DMS 273 treated with DMSO at 0.1 percent for 48 hours (cell line): ENCODE results near the gene KRTAP10-11.
"Not testable (repeated sequence)": the region's sequence is repeated elsewhere in the genome, so short reads cannot be mapped to it uniquely, and the experiment has no call there.

ENCODE experiments used
- DNase-seq: peaks from one replicate; lab custom pipeline; 2025; lab: John Stamatoyannopoulos, UW

KRTAP10-11 gene

GRCh38 chr21:44639331-44639655, 6.9 kb upstream of the KRTAP10-11 start:
- DNase-seq = no peak

DNA sequence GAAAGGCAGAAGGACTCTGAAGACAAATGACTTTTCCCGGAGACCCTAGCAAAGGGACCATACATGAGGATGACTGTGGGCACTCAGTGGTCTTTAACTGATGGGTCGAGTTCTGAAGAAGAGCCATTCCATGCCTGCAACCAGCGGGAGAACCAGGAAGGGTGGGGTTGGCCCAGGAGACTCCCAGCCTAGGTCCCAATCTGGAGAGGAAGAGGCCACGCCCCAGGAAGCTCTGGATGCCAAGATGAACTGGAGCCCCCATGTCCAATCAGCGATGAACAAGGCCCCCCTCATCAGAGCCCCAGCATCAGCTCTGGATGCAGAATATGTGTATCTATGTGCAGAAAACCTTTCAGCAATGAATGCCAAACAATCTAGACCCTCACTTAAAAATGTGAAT, 5.5 kb upstream of the KRTAP10-11 start:
- no peak for DNase-seq

- no peak for DNase-seq
Measured at GRCh38 chr21:44643741-44644310, 2.4 kb upstream of the KRTAP10-11 start.

GRCh38 chr21:44644878-44645277, 1.3 kb upstream of the KRTAP10-11 start:
- no peak for DNase-seq

GRCh38 chr21:44647222-44647552, 973 bp downstream of the KRTAP10-11 start:
- DNase-seq = no peak

DNA sequence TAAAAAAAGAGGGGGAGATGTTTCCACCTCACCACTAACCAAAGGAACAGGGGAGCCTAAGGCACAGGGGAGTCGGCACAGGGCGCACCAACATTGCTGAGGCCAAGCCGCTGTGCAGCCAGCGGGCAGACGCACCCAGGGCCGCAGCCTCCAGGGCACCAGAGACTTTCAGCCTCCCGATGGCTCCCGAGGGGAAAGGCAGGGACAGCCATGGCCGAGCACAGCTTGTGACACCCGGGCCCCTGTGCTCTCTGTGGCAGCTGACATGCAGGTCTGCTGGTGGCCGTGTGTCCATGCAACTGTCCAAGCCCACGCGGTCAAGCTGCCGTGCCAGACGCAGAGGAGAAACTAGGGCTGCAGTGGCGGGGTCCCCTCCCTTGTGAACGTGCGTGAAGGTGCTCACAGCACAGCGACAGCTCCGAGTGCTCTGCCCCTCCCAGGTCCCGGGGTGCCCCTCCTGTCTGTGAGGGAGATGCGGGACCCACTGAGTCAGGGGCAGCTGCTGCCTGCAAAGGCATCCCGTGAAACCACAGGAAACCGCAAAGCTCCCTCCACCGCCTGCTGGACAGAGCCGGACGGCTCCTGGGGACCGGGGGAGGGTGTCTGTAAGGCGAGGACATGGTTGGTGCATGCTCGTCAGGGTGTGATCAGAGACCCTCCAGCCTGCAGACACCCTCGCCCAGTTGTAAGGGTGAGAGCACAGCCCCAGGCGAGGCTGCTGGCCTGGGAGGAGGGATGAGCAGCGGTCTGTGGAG, 2.5 kb downstream of the KRTAP10-11 start:
- no peak for DNase-seq

GRCh38 chr21:44649521-44650100, 3.4 kb downstream of the KRTAP10-11 start:
- no peak for DNase-seq

- no peak for DNase-seq
Measured at GRCh38 chr21:44650265-44650972, 4.2 kb downstream of the KRTAP10-11 start.

GRCh38 chr21:44650973-44651675, 4.9 kb downstream of the KRTAP10-11 start:
- DNase-seq = no peak

GRCh38 chr21:44653123-44653522, 6.9 kb downstream of the KRTAP10-11 start:
- DNase-seq = no peak

DNA sequence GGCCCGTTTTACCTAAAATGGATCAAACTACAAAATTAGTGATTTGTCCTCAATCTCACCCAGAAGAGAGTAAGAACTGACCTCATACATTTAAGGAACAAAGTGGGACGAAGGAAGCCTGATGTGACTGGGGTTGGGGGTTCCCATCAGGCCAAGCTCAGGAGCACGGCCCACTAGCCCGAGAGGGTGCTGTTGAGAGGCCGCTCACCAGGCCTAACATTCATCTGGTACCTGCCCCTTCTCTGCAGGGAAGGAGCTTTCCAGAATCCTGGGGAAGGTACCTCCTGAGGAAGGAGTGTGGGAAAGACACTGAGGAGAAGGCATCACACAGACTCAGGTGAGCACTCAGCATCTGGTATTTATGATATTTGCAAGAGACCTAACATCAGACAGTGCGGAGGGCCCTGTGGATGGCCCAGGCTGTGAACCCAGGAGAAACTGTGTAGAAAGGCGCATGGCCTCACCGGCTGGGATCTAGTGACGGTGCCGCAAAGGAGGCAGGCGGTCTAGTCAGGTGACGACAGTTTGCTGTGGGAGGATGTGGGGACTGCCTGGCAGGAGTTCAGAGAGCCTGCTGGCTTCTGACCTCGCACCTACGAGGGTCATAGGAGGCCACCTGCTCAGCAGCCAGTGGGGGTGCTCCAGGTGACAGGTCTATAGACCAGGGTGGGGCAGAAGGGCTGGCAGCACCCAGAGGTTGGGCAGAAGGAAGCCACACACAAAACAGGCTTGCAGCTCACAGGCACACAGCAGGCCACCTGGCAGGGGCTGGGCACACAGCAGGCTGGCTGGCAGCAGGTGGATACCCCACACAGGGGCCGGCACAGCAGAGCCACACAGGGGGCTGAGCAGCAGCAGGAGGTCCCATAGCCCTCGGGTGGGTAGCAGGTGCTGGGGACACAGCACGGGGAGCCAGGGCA, 7.7 kb downstream of the KRTAP10-11 start:
- DNase-seq = no peak

GRCh38 chr21:44654576-44655175, 8.5 kb downstream of the KRTAP10-11 start, which contains the start of gene KRTAP12-4:
Gene KRTAP12-4 (minus strand): TSS chr21:44654659. CDS start chr21:44654614, 45 bp downstream.
- DNase-seq = no peak

GRCh38 chr21:44656868-44657267, 10.7 kb downstream of the KRTAP10-11 start:
- no peak for DNase-seq

GRCh38 chr21:44657635-44658540, 11.7 kb downstream of the KRTAP10-11 start, which contains the start of gene KRTAP12-3:
Gene KRTAP12-3 (plus strand): TSS chr21:44657932. CDS start chr21:44657980, 48 bp downstream.
- no peak for DNase-seq

GRCh38 chr21:44658541-44658910, 12.3 kb downstream of the KRTAP10-11 start:
- no peak for DNase-seq

DNA sequence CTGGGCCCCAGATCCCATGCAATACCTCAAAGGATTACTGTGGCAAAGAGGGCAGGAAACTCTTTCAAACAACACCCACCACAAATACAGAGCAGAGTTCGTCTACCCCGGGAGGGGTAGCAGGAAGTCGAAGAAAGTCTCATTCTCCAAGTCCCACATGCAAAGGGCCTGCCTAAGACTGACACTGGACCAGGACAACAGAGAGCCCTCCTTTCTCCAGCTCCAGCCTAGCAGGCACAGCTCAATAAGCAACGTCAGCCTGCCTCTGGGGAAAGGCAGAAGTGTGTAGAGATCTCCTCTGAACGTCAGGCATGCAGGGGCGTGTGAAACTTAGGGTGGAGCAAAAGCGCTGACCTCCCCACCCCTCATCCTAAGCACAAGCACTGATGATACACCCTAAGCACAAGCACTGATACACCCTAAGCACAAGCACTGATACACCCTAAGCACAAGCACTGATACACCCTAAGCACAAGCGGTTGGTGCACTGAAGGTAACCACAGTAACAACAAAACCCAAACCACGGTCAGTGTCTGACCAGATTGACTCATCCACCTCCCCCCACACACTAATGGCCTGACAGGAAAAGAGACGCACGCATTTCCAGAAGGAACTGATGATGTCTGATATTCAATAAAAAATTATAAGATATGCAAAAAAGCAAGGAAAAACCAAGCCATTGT, 12.8 kb downstream of the KRTAP10-11 start:
- no peak for DNase-seq

DNA sequence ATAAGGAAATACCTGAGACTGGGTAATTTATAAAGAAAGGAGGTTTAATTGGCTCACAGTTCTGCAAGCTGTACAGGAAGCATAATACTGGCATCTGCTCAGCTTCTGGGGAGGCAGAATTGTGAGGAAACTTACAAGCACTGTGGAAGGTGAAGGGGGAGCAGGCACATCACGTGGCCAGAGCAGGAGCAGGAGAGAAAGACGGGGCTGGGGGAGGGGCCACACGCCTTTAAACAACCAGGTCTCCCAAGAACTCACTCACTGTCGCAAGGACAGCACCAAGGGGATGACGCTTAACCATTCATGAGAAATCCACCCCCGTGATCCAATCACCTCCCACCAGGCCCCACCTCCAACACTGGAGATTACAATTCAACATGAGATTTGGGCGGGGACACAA, 15.4 kb downstream of the KRTAP10-11 start:
- not testable (repeated sequence) for DNase-seq

- DNase-seq = no peak
Measured at GRCh38 chr21:44664691-44665090, 18.5 kb downstream of the KRTAP10-11 start.
